Inflammatory macrophage (primary cell): ENCODE results near the gene KRT6A.
"Not testable (repeated sequence)": the region's sequence is repeated elsewhere in the genome, so short reads cannot be mapped to it uniquely, and the experiment has no call there.

Experiments used
- DNase-seq, 2 donors: peaks; one replicate each; pipeline ENCODE4 v3.0.0-alpha.2; 2020 to 2022

The KRT6A gene

DNA sequence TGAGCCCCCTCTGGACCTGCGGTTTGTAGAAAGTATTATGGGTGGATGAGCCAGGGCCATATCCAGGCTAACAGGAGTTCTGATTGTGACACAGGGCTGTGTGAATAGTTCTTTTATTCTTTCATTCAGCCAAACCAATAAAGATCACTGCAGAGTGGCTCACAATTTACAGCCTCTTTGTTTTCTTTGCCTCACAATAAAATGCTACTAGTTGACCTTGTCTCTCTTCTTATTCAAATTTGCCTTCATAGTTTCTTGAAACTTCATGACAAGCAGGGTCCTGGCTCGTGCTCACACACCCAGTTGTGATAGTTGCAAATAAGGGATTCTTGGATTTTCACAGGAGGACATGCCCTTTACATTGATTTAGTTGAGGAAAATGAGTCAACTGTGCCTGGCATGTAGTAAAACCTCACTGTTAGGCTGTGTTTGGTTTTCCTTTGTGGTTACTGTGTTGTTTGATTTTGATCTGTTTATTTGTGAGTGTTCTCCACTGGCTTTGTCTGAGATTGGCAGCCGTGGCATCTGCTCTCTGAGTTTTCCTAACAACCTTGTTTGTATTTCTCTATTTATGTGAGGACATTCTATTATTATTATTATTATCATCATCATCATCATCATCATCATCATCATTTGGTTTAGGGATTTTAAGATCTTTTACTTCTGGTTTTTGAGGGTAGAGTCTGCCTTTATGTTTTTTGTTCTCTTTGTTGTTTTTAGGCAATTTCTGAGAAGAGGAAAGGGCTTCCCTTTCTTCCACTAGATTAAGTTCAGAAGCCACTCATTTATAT lies 38.5 kb downstream of the KRT6A start:
- DNase-seq, result no peak

DNA sequence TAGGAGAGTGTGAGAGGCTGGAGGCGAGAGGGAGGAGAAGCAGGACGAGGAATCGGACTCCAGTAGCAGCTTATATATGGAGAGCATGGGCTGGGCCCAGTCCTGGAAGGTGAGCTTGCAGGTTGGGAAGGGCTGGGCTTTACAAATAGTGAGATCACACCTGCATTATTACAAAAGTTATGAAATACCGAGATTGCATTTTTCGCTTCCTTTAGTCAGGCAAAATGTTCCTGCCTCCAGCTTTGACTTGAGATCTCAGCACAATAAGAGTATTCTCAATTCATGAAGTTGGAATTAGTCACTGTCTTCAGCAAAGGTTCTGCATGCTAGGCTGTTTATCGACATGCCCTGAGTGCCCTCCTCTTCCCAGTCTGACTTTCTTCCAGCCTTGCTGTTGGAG lies 41.0 kb downstream of the KRT6A start, which contains the start of gene KRT6B:
Gene KRT6B, minus strand, starts transcription at position 46 of the 400 bp plus-strand sequence. CDS start 68 bp downstream, outside the sequence.
- DNase-seq, result no peak

DNA sequence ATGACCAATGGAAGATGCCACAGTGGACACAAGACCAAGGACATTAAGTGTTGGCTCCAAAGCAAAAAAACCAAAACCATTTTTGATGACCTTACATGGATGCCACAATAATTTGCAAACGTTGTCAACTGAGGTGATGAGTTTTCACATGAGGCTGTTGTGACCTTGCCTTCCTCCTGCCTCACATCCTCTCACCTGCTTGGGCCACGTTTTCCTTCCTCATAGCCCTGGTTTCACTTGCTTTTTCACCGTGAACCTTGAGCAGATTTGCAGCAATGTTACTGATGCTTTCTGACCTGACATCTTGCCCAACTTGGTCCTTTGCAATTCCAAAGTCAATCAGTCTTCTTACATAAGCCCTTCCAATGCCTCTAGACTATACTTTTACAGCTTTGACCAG lies 44.8 kb downstream of the KRT6A start:
- no peak for DNase-seq

DNA sequence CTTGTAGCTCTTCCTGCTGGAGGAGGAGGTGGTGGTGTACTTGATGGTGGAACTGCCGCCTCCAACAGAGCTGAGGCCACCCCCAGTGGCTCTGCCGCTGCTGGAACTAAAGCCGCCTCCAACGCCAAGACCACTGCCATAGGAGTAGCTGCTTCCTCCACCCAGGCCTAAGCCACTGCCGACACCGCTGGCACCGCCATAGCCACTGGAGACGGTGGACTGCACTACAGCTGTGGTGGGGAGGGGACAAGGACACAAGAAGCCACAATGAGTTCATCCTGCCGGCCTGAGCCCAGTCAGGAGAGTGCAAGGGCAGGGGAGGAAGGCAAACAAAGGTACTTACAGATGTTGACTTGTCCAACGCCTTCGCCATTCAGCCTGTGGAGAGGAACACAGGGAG lies 45.9 kb downstream of the KRT6A start:
- DNase-seq, result not testable (repeated sequence)

DNA sequence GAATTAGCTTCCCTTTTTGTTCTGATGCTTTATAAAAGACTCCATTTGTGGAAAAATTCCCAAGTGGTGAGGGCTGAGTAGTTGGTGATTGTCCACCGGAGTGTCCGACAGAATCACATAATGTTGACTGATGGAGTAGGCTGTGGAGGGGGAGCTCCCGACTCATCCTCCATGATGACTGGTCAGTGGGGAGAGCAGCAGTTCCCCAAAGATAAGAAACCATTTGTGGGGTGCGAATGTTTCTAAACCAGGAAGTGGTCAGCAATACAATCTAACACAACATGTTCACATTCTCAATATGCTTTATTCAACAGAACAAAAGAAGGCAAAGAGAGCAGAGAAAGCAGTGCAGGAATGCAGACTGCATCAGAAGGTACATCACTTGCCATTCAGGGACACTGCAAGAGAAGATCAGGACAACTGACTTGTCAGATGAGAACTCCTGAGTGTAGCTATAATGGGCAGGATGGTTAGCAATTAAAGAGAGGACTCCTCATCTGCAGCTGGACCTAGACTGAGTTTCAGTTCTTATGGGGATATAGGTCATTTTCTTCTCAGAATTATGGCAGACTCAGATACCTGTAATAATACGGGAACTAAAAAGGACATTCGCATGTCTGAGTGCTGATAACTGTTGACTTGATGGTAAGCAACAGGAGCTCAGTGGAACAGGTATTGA lies 46.6 kb downstream of the KRT6A start:
- DNase-seq, result no peak

DNA sequence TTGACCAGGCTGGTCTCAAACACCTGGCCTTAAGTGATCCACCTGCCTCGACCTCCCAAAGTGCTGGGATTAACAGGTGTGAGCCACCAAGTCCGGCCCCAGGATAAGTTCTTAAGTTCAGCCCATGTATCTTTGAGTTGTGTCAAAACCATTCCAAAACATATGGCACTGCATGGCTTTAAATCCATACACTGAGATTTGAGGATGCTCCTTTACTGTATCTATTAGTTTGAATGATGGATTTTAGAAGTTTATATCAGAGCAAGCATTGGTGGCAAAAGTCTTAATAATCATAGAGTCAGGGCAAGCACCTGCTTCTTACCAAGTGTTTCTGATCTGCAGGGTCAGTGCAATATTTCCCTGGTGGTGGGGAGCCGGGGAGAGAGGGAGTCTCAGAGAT lies 47.2 kb downstream of the KRT6A start:
- no peak for DNase-seq

DNA sequence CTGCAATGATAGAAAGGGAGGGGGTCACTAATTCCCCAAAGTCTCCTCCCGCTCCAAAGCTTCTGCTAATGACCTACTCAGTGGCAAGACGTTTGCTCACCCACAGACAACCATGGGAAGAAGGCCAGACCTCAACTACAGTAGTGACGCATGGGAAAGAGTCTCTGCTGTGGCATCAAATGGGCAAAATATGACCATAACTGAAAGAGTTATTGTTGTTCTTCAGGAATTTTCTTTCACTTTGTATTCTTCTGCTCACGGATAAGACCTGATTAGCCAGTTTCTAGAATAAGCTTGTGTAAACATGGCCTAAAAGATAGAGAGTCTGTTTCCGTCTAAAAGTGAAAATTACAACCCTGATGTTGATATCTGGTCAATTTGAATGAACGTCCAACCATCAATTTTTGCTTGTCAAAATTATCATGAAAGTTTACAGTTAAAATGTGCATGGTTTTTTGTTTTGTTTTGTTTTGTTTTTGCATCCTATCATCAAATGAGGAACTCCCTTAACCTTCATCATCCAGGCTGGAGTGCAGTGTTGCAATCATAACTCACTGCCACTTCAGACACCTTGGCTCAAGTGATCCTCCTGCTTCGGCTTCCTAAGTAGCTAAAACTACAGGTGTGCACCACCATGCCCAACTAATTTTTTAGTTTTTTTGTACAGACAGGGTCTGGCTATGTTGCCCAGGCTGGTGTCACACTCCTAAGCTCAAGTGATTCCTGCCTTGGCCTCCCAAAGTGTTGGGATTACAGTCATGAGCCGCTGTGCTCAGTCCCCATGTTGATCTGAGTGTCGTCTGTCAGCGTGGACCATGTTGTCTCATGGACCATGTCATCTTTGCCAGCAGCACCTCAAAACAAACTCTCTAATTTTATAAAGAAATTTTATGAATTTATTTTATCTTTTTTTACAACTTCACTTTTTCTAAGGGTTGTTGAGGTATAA lies 48.1 kb downstream of the KRT6A start:
- no peak for DNase-seq

DNA sequence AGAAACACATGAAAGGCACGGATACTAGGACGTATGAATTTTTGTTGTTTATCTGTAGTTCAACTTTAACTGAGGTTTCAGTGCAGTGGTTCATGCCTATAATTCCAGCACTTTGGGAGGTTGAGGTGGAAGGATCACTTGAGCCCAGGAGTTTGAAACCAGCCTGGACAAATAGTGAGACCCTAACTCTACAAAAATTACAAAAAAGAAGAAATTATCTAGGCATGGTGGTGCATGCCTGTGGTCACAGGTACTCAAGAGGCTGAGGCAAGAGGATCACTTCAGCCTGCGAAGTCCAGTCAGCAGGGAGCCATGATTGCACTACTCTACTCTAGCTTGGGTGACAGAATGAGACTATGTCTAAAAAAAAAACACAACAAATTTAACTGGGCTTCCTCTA lies 49.1 kb downstream of the KRT6A start:
- no peak for DNase-seq

DNA sequence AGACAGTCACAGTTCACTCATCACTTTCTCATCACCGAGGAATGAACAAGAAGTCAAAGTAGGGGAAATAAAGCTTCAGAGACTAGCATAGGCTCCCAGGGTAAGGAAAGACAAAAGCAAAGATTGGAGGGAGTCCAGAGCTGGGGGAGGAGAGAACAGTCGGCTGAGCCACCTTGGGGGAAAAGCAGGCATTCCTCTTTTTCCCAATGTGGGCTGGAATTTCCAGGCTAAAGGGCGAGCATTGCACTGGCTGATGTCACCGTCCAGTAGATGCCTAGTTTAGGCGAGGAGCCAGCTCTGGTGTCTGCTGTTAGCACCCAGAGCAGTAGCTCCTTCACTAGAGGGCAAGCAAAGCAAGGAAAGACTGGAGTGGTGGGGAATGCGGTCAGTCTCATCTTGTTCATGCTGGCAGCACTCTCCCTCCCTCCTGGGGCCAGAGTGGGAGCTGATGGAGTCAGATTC lies 50.4 kb downstream of the KRT6A start:
- no peak for DNase-seq

DNA sequence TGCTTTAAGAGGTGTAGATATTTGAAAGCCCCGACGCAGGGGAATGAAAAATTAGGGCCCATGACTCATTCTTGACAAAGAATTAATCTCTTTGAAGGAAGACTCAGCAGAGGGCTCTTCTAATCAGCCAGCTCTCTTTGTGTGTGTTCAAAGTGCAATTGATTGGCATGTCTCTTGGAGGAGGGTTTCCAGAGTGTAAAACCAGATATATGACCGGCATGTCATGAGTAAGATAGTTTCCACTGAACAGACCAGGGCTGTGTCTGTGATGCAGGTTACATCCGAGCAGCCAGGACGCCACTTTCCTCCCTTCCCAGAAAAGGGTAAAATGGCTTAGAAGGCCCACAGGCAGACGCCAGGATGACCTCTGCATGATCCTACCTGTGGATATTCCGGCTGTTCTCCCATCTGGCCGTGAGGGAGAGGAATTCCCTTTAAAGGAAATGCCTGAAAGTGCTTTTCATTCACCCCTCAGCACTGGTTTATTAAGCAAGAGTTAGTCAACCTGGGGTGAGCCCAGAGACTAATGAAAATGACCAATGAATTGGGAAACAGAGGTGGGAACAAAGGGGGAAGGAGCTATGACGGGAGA lies 51.6 kb downstream of the KRT6A start:
- no peak for DNase-seq

DNA sequence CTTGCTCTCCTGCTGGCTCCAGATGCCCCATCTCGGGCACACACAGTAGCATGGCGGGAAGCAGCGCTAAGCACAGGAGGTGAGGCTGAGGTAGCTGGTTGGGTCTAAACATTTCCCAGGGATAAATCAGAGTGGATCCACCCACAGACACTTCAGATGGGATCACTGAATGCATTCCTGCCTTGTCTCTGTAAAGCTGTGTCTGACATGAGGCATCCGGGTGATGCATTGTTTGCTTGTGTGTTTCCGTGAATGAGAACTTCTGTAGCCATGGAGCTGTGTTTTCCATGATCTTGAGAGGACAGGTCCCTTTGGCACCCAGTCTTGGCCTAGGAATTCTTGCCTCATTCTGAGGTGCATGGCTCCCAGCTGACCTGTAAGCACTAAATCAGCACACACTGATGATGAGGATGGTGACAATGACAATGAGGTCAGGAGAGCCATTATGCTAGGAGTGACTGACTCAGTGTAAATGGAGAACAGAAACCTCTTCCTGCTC lies 52.2 kb downstream of the KRT6A start:
- no peak for DNase-seq

DNA sequence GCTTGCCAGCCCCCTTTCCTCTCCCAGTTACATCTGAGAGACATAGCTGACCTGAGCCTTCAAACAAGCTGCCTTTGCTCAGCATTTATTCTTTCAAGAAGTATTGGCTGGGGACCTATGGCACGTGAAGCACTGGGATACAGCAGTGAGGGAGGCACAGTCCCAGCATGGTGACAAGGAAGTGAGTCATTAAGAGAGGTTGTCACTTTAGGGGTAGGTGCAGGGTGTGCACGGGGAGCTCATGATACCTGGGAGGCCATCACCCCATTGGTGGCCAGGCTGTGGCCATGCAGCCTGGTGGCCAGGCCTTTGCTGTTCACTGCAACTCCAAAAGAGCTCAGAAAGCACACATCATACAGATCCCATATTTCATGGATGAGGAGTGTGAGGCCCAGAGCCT lies 53.2 kb downstream of the KRT6A start:
- no peak for DNase-seq

DNA sequence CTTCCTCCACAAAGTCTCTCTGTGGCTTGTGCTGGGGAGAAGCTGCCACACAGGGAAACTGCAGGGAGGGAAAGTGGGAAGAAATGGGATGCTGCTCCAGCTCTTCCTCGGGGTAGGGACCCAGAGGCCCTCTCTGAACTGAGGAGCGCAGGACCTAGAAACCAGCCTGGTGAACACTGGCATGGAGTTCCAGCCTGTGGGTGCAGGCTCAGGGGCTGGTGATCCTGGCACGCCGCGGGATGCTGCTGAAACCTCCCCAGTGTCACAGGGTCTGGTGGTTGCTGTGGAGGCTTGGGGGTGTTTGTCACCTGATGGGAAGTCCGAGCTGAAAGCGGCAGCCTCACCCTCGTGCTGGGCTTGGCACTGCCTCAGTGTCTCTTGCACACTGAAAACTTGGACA lies 53.6 kb downstream of the KRT6A start:
- DNase-seq, result no peak

DNA sequence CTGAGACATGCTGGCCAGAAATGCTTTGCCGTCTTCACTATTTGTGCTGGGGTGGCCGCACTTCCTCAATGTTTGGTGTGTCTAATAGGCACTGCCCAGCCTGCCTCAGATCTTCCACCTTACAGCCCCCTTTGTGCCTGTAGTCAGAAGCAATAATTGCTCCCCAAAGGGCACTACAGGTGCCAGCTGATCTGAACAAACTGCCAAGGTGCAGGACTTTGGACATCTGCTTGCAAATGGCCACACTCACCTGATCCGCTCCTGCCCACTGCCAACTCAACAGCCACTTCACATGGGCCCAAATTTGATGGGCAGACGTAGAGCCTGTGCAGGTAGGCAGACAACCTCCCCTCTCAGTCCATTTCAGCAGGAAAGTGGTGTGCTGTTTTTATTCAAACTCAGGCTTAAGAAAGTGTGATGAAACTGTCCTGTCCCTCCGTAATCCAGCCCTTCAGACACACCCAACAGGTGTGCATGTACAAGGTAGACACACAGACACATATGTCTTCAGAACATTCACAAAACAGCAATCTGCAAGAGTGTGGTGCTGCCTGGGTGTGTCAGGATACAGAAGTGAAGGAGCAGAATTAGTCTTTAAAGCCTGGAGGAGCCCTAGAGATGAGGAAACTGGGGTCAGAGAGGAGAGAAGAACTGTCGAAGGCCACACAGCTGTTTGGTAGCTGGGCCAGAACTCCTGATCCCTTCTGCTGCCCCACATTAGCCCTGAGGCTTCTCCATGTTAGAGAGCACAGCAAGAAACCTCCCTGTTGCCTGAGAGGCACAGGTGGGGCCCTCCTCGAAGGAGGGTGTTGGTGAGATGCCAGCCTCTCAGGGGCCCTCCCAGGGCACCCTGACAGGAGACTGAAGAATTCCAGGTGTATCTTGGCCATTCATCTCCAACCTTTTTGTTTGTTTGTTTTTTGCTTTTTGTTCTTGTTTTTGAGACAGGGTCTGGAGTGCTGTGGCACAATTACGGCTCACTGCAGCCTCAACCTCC lies 54.5 kb downstream of the KRT6A start:
- no peak for DNase-seq

DNA sequence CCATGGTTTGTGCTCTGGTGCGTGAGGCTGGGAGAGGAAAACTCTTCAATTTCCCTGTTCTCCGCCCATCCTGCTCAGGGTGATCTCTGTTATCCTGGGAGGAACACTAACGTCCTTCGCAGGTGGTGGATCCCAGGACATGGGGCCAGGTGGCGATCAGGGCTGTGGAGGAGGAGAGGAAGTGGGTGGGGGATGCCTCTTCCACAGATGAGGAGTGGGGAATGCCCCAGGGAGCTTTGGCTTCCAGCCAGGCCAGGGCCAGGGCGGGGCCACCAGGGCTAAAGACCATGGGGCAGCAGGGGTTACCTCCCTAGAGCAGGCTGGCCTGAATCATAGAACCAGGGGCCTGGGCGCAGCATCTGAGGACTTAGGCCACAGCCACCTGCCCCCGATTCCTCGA lies 55.5 kb downstream of the KRT6A start:
- no peak for DNase-seq
